HG03175 (cell line): ENCODE measurements around the gene PRDM13.

ENCODE experiments used
- ATAC-seq: cut with Tn5 transposase; IDR thresholded peaks from one replicate; pipeline ENCODE4 v1.9.1; 2021; ENCODE audit warnings: mild to moderate bottlenecking, moderate library complexity; ENCODE audit not compliant: unreplicated experiment

PRDM13 gene

GRCh38 chr6:99603421-99604165 is 3.0 kb upstream of the PRDM13 start:
- ATAC-seq = peak; percentile 31

- no peak for ATAC-seq
Observed at GRCh38 chr6:99604166-99605073, 2.2 kb upstream of the PRDM13 start.

GRCh38 chr6:99605074-99605734 is 1.4 kb upstream of the PRDM13 start:
- no peak for ATAC-seq

- no peak for ATAC-seq
Observed at GRCh38 chr6:99605911-99606655, 550 bp upstream of the PRDM13 start.

- ATAC-seq = no peak
Observed at GRCh38 chr6:99607416-99608036, 893 bp downstream of the PRDM13 start.

- no peak for ATAC-seq
Observed at GRCh38 chr6:99608059-99608885, 1.6 kb downstream of the PRDM13 start.

GRCh38 chr6:99608886-99609482 is 2.4 kb downstream of the PRDM13 start:
- ATAC-seq = no peak

- no peak for ATAC-seq
Observed at GRCh38 chr6:99609905-99610489, 3.4 kb downstream of the PRDM13 start.

- peak; percentile 36 for ATAC-seq
Observed at GRCh38 chr6:99611148-99611547, 4.5 kb downstream of the PRDM13 start.

- no peak for ATAC-seq
Observed at GRCh38 chr6:99612551-99613408, 6.1 kb downstream of the PRDM13 start.

- ATAC-seq = peak; percentile 50
Observed at GRCh38 chr6:99613409-99613704, 6.7 kb downstream of the PRDM13 start.

GRCh38 chr6:99613705-99614429 is 7.2 kb downstream of the PRDM13 start:
- peak; percentile 54 for ATAC-seq

GRCh38 chr6:99614430-99615186 is 8.0 kb downstream of the PRDM13 start:
- peak; percentile 31 for ATAC-seq

- no peak for ATAC-seq
Observed at GRCh38 chr6:99617131-99617530, 10.5 kb downstream of the PRDM13 start.

- no peak for ATAC-seq
Observed at GRCh38 chr6:99618649-99619408, 12.2 kb downstream of the PRDM13 start.

- ATAC-seq = no peak
Observed at GRCh38 chr6:99619409-99619762, 12.8 kb downstream of the PRDM13 start.
